ENCODE results near the gene IL5RA.

GRCh38 chr3:3068358-3068881 is 41.8 kb downstream of the IL5RA start:
- TF ChIP-seq CTCF (IDR thresholded peaks at IDR 0.05; ENCODE audit: low read depth, low read length): no peak
- no peak for TF ChIP-seq EZH2phosphoT487 (IDR thresholded peaks at IDR 0.05; ENCODE audit: low read depth)

All from OCI-LY3 (cell line).